ENCODE data around the gene MEIS2.

Gene MEIS2

GRCh38 chr15:36951731-36952247 lies 148.6 kb downstream of the MEIS2 start (continued):
- no peak for TF ChIP-seq ZNF830 (tag by site-specific recombination; IDR thresholded peaks at IDR 0.05; ENCODE audit: low read depth)
- peak; percentile 97 for TF ChIP-seq OSR2 (tag by site-specific recombination; IDR thresholded peaks at IDR 0.05)
- TF ChIP-seq BCL11B (tag by site-specific recombination; IDR thresholded peaks at IDR 0.05; ENCODE audit: low read depth): no peak
- no peak for TF ChIP-seq ZBTB26 (tag by site-specific recombination; optimal IDR thresholded peaks at IDR 0.05)
- 0 out of 2 replicates have a peak, but pooled peaks have one; percentile 36 for TF ChIP-seq ZBTB8A (tag by site-specific recombination; IDR thresholded peaks at IDR 0.05)
- peak; percentile 50; the same call in 1 of the 2 replicates for TF ChIP-seq BCL6B (tag by site-specific recombination; IDR thresholded peaks at IDR 0.05)
- TF ChIP-seq ZNF555 (tag by site-specific recombination; conservative IDR thresholded peaks at IDR 0.05): no peak
- peak; percentile 85 for TF ChIP-seq GLIS1 (tag by site-specific recombination; IDR thresholded peaks at IDR 0.05)
- TF ChIP-seq ZNF48 (tag by site-specific recombination; IDR thresholded peaks at IDR 0.05): no peak
- TF ChIP-seq ZSCAN5A (tag by site-specific recombination; IDR thresholded peaks at IDR 0.05): no peak
- 0 out of 2 replicates have a peak, but pooled peaks have one; percentile 21 for TF ChIP-seq ZSCAN30 (tag by site-specific recombination; IDR thresholded peaks at IDR 0.05)
- TF ChIP-seq, protein P1, sequence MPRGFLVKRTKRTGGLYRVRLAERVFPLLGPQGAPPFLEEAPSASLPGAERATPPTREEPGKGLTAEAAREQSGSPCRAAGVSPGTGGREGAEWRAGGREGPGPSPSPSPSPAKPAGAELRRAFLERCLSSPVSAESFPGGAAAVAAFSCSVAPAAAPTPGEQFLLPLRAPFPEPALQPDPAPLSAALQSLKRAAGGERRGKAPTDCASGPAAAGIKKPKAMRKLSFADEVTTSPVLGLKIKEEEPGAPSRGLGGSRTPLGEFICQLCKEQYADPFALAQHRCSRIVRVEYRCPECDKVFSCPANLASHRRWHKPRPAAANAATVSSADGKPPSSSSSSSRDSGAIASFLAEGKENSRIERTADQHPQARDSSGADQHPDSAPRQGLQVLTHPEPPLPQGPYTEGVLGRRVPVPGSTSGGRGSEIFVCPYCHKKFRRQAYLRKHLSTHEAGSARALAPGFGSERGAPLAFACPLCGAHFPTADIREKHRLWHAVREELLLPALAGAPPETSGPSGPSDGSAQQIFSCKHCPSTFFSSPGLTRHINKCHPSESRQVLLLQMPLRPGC (tag by site-specific recombination; IDR thresholded peaks at IDR 0.05): peak; percentile 96
- TF ChIP-seq ZNF658 (tag by site-specific recombination; IDR thresholded peaks at IDR 0.05): no peak
- TF ChIP-seq, protein P2, sequence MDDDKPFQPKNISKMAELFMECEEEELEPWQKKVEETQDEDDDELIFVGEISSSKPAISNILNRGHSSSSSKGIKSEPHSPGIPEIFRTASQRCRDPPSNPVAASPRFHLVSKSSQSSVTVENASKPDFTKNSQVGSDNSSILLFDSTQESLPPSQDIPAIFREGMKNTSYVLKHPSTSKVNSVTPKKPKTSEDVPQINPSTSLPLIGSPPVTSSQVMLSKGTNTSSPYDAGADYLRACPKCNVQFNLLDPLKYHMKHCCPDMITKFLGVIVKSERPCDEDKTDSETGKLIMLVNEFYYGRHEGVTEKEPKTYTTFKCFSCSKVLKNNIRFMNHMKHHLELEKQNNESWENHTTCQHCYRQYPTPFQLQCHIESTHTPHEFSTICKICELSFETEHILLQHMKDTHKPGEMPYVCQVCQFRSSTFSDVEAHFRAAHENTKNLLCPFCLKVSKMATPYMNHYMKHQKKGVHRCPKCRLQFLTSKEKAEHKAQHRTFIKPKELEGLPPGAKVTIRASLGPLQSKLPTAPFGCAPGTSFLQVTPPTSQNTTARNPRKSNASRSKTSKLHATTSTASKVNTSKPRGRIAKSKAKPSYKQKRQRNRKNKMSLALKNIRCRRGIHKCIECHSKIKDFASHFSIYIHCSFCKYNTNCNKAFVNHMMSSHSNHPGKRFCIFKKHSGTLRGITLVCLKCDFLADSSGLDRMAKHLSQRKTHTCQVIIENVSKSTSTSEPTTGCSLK (tag by site-specific recombination; IDR thresholded peaks at IDR 0.05): no peak
- TF ChIP-seq ZNF561 (tag by site-specific recombination; IDR thresholded peaks at IDR 0.05; ENCODE audit: borderline replicate concordance): peak; percentile 75; the same call in 1 of the 2 replicates
- no peak for TF ChIP-seq ZNF416 (tag by site-specific recombination; IDR thresholded peaks at IDR 0.05)
- TF ChIP-seq, protein P3, sequence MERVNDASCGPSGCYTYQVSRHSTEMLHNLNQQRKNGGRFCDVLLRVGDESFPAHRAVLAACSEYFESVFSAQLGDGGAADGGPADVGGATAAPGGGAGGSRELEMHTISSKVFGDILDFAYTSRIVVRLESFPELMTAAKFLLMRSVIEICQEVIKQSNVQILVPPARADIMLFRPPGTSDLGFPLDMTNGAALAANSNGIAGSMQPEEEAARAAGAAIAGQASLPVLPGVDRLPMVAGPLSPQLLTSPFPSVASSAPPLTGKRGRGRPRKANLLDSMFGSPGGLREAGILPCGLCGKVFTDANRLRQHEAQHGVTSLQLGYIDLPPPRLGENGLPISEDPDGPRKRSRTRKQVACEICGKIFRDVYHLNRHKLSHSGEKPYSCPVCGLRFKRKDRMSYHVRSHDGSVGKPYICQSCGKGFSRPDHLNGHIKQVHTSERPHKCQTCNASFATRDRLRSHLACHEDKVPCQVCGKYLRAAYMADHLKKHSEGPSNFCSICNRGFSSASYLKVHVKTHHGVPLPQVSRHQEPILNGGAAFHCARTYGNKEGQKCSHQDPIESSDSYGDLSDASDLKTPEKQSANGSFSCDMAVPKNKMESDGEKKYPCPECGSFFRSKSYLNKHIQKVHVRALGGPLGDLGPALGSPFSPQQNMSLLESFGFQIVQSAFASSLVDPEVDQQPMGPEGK (tag by site-specific recombination; IDR thresholded peaks at IDR 0.05): peak; percentile 62; the same call in 1 of the 2 replicates
- no peak for TF ChIP-seq ZNF514 (tag by site-specific recombination; IDR thresholded peaks at IDR 0.05)
- TF ChIP-seq, protein P4, sequence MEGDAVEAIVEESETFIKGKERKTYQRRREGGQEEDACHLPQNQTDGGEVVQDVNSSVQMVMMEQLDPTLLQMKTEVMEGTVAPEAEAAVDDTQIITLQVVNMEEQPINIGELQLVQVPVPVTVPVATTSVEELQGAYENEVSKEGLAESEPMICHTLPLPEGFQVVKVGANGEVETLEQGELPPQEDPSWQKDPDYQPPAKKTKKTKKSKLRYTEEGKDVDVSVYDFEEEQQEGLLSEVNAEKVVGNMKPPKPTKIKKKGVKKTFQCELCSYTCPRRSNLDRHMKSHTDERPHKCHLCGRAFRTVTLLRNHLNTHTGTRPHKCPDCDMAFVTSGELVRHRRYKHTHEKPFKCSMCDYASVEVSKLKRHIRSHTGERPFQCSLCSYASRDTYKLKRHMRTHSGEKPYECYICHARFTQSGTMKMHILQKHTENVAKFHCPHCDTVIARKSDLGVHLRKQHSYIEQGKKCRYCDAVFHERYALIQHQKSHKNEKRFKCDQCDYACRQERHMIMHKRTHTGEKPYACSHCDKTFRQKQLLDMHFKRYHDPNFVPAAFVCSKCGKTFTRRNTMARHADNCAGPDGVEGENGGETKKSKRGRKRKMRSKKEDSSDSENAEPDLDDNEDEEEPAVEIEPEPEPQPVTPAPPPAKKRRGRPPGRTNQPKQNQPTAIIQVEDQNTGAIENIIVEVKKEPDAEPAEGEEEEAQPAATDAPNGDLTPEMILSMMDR (tag by site-specific recombination; IDR thresholded peaks at IDR 0.05): no peak
- TF ChIP-seq ZNF837 (tag by site-specific recombination; IDR thresholded peaks at IDR 0.05): no peak
- TF ChIP-seq PRDM6 (tag by site-specific recombination; IDR thresholded peaks at IDR 0.05): peak; percentile 96
- peak; percentile 96 for TF ChIP-seq ZEB2 (tag by site-specific recombination; IDR thresholded peaks at IDR 0.05)
- no peak for TF ChIP-seq ZBTB10 (tag by site-specific recombination; IDR thresholded peaks at IDR 0.05)

Measured in HEK293 (cell line).